ENCODE results near the gene UROS. TPM values are rescaled to one million over a fixed set of nuclear protein-coding genes. Genes with fewer than 3 reads are reported as not detected.

Gene UROS
- 23.3 TPM for total RNA-seq

DNA sequence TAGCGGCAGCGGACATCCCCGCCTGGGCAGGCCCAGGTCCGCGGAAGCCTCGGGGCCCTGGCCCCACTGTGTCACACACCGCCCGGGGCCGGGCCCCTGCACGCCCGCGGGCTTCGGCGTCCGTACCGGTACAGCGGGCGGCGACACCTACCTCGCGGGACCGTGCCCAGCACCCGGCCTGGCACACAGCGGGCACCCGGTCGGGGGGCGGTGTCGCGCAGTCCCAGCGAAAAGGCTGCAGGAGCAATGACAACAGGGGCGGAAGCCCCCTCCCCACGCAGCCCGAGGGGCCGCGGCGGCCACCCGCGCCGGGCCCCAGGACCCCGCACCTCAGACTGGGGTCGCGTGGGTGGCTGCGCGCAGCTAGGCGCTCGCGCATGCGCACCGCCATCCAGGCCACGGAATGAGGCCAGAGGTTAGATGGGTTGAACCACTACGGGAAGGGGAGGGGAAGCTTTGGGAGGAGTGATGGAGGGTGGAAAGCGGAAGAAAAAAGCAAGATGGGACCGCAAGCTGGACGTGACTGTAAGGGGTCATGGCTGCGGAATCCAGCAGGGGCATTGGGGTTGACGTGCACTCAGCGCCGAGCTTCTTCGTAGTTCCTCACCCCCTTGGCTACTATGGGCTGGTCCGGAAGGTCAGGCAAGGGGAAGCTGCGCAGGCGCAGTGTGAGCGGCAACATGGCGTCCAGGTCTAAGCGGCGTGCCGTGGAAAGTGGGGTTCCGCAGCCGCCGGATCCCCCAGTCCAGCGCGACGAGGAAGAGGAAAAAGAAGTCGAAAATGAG, at the start of gene UROS, which contains the start of gene BCCIP:
Gene UROS, minus strand, starts transcription at position 381 of the 785 bp plus-strand sequence. CDS start 6,759 bp downstream, outside the sequence.
Gene BCCIP, plus strand, starts transcription at position 669 of the 785 bp plus-strand sequence. Its CDS starts 12 bp downstream, at position 681.
- no peaks in the 10 kb centered on the region for H3K27me3 ChIP-seq (ENCODE audit: insufficient read depth, low read length)
- no peaks in the 10 kb centered on the region for H3K9me3 ChIP-seq (ENCODE audit: low read depth, low read length)
- H3K4me3 ChIP-seq (ENCODE audit: low read length), result peak within 1 kb of the TSS; percentile 95

GRCh38 chr10:125871338-125871737, 48.3 kb upstream of the UROS start:
- H3K4me3 ChIP-seq (ENCODE audit: low read length), result no peak overlapping the region
- peaks cover 4% of the 10 kb centered on the region for H3K9me3 ChIP-seq (ENCODE audit: low read depth, low read length)

More for the DNA sequence above, at the start of gene UROS, which contains the start of gene BCCIP:
- H3K4me1 ChIP-seq (ENCODE audit: insufficient read depth, low read length), result peaks cover 29% of the 10 kb centered on the region

DNA sequence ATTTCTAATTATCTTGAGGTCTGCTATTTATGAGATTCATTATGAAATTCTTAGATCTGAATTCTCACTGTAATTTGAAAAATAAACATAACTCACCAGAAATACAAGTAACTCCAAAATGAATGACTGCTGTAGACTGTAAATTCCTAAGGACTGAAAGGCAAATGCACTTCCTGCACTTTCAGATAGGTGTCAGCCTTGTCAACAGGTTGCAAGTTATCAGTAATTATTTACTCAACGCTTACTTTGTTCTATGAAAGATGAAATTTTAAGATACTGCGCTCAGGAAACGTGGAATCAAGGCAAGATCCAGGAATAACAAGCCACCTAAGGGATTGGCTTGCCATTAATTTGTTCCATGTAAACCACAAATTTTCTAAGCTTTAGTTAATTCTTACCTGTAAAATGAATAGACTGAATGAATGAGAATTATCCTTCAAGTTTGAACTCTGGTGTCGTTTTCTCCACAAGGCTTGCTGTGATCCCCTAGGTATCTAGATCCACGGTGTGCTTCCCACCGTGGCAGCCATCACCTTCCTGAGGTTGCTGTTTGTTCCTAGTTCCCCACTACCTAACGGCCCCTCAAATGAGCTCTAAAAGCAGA, 45.4 kb upstream of the UROS start:
- H3K4me3 ChIP-seq (ENCODE audit: low read length), result no peak overlapping the region
- H3K27me3 ChIP-seq (ENCODE audit: insufficient read depth, low read length), result no peaks in the 10 kb centered on the region
- H3K9me3 ChIP-seq (ENCODE audit: low read depth, low read length), result no peaks in the 10 kb centered on the region
- H3K4me1 ChIP-seq (ENCODE audit: insufficient read depth, low read length), result no peaks in the 10 kb centered on the region

More at GRCh38 chr10:125871338-125871737, 48.3 kb upstream of the UROS start:
- H3K27me3 ChIP-seq (ENCODE audit: insufficient read depth, low read length), result no peaks in the 10 kb centered on the region
- H3K4me1 ChIP-seq (ENCODE audit: insufficient read depth, low read length), result no peaks in the 10 kb centered on the region

DNA sequence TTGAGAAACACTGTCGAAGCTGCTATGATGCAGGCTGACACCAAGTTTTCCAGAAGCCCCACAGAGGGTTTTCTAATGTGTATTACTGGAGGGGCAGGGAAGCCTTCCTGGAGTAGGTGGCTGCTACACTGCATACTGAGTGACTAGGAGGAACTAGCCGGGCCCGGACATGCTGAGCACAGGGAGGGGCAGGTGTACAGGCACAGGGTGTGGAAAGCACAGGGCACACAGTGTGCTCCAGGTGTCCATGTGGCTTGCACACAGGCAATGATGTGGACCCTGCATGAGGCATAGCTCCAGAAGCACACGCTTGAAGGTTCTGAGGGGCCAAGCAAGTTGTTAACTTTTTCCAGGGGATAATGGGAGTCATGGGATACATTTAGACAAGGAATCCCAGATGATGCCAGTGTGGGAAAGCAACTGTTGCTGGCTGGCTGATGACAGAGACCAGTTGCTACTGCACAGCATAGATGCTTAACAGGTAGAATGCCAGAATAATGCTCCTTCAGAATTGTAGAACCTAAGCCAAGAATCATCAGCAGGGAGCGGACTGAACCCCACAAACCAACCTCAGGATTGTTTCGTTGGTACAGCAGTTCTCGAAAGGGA, 43.5 kb upstream of the UROS start:
- no peaks in the 10 kb centered on the region for H3K9me3 ChIP-seq (ENCODE audit: low read depth, low read length)
- H3K4me3 ChIP-seq (ENCODE audit: low read length), result no peak overlapping the region
- H3K4me1 ChIP-seq (ENCODE audit: insufficient read depth, low read length), result no peaks in the 10 kb centered on the region
- no peaks in the 10 kb centered on the region for H3K27me3 ChIP-seq (ENCODE audit: insufficient read depth, low read length)

GRCh38 chr10:125865120-125865519, 42.1 kb upstream of the UROS start:
- Histone ChIP-seq H3K27me3 (ENCODE audit: insufficient read depth, low read length) (no peaks in the 10 kb centered on the region), H3K9me3 (ENCODE audit: low read depth, low read length) (no peaks in the 10 kb centered on the region), H3K4me1 (ENCODE audit: insufficient read depth, low read length) (no peaks in the 10 kb centered on the region), H3K4me3 (ENCODE audit: low read length) (no peak overlapping the region)

- Histone ChIP-seq H3K4me3 (ENCODE audit: low read length) (no peak overlapping the region), H3K27me3 (ENCODE audit: insufficient read depth, low read length) (no peaks in the 10 kb centered on the region), H3K4me1 (ENCODE audit: insufficient read depth, low read length) (no peaks in the 10 kb centered on the region), H3K9me3 (ENCODE audit: low read depth, low read length) (no peaks in the 10 kb centered on the region)
Observed at GRCh38 chr10:125859128-125859817, 36.2 kb upstream of the UROS start.

GRCh38 chr10:125857185-125857760, 34.2 kb upstream of the UROS start:
- H3K4me3 ChIP-seq (ENCODE audit: low read length), result no peak overlapping the region

DNA sequence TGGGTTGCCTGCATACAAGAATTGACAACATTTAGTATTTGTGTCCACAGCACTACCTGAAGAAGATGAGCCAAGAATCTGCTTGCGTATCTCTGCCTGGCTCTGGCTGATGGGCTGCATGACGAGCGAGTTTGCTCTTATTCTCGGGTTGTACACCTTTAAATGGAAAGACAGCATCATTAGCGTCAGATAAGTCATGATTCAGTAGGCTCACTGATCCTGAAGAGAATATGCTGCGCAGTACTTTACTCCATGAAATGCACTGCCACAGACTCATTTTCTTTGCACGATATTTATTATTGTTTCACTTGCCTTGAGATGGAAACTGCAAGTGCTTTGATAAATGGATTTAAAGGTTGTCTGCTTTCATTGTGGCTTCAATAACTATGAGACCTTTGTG, 29.4 kb upstream of the UROS start:
- Histone ChIP-seq H3K27me3 (ENCODE audit: insufficient read depth, low read length) (no peaks in the 10 kb centered on the region), H3K4me1 (ENCODE audit: insufficient read depth, low read length) (no peaks in the 10 kb centered on the region), H3K4me3 (ENCODE audit: low read length) (no peak overlapping the region), H3K9me3 (ENCODE audit: low read depth, low read length) (no peaks in the 10 kb centered on the region)

More at GRCh38 chr10:125857185-125857760, 34.2 kb upstream of the UROS start:
- no peaks in the 10 kb centered on the region for H3K9me3 ChIP-seq (ENCODE audit: low read depth, low read length)
- H3K4me1 ChIP-seq (ENCODE audit: insufficient read depth, low read length), result no peaks in the 10 kb centered on the region
- H3K27me3 ChIP-seq (ENCODE audit: insufficient read depth, low read length), result no peaks in the 10 kb centered on the region

DNA sequence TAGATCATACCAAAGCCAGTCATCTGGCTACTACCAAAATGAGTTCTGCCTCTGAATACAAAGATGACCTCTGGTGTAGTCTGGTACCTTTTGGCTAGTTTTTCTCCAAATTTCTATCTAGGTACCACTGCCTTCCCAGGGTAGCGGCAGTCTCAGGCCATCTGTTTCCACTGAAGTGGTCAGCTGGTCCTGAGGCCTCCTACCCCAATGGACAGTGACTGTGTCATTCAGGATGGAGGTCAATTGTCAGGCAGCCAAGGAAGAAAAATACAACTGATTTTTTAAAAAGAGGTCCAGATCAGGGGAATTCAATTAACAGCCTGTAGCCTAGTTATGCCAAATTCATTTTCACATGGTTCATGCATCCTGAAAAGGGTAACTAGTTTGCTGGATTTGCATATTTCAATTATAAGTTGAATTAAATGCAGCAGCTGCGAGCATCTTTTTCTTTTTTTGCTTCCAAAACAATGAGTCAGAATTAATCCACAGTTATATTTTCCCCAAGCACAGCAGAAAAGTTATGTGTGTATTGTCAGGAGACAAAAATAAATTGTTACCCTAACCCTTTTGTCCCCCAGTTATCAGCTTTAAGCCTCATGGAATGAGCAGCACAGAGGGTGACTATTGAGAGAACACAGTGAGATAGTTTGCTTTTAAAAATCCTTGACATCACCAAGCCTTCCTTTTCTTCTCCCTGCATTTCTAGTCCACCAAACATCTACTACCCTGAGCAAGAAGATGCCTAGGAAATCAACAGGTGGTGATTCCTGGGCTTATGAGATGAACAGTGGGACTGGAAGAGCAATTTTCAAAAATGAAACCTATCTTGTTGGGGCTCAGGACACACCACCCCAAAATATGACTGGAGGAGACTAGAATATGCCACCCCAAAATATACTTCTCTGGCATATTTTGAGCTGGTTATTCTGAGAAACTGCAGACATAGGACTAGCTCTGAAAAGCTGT, 28.0 kb upstream of the UROS start:
- H3K4me1 ChIP-seq (ENCODE audit: insufficient read depth, low read length), result no peaks in the 10 kb centered on the region
- H3K27me3 ChIP-seq (ENCODE audit: insufficient read depth, low read length), result no peaks in the 10 kb centered on the region

GRCh38 chr10:125849448-125849847, 26.4 kb upstream of the UROS start:
- Histone ChIP-seq H3K27me3 (ENCODE audit: insufficient read depth, low read length) (no peaks in the 10 kb centered on the region), H3K4me3 (ENCODE audit: low read length) (no peak overlapping the region), H3K4me1 (ENCODE audit: insufficient read depth, low read length) (no peaks in the 10 kb centered on the region), H3K9me3 (ENCODE audit: low read depth, low read length) (no peaks in the 10 kb centered on the region)

More for the DNA sequence above, 28.0 kb upstream of the UROS start:
- H3K4me3 ChIP-seq (ENCODE audit: low read length), result no peak overlapping the region
- no peaks in the 10 kb centered on the region for H3K9me3 ChIP-seq (ENCODE audit: low read depth, low read length)

GRCh38 chr10:125848857-125849256, 25.8 kb upstream of the UROS start:
- H3K4me3 ChIP-seq (ENCODE audit: low read length), result no peak overlapping the region
- no peaks in the 10 kb centered on the region for H3K9me3 ChIP-seq (ENCODE audit: low read depth, low read length)
- H3K4me1 ChIP-seq (ENCODE audit: insufficient read depth, low read length), result no peaks in the 10 kb centered on the region
- H3K27me3 ChIP-seq (ENCODE audit: insufficient read depth, low read length), result no peaks in the 10 kb centered on the region

GRCh38 chr10:125848371-125848770, 25.3 kb upstream of the UROS start:
- Histone ChIP-seq H3K27me3 (ENCODE audit: insufficient read depth, low read length) (no peaks in the 10 kb centered on the region), H3K4me3 (ENCODE audit: low read length) (no peak overlapping the region), H3K4me1 (ENCODE audit: insufficient read depth, low read length) (no peaks in the 10 kb centered on the region), H3K9me3 (ENCODE audit: low read depth, low read length) (no peaks in the 10 kb centered on the region)

DNA sequence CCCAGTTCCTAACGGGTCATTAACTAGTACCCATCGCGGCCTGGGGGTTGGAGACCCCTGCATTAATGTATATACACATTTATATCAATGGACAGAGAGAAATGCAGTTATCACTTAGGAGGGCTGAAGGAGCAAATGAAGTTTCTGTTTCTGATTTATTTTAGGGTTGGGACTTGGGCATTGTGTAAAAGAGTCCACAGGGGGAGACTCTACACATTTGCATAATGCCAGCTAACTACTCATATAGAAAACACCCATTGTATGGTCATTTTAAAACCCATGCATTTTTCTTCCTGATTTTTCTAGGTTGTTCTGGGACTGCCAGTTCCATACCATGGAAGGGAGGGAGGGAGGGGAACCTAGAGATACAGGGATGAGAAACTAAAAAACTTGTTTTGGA, 23.8 kb upstream of the UROS start:
- H3K27me3 ChIP-seq (ENCODE audit: insufficient read depth, low read length), result no peaks in the 10 kb centered on the region
- H3K9me3 ChIP-seq (ENCODE audit: low read depth, low read length), result no peaks in the 10 kb centered on the region
- H3K4me3 ChIP-seq (ENCODE audit: low read length), result no peak overlapping the region
- no peaks in the 10 kb centered on the region for H3K4me1 ChIP-seq (ENCODE audit: insufficient read depth, low read length)

DNA sequence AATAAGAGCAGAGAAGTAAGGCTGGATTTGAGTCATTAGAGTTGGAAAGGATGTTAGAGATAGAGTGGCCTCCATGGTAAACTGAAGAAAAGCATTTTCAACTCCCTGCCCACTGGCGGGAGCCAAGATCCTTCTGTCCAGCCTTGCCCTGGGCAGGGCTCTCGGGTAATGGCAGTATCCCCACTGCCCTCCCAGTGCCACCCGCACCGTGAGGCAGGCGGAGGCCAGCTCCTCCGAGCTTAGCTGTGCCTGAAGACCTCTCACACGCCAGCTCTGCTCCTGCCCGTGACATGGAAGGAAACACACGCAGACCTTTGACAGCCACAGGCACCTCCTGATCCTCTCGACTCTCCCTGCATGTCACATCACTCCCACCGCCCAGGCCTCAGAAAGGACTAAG, 22.6 kb upstream of the UROS start:
- no peaks in the 10 kb centered on the region for H3K9me3 ChIP-seq (ENCODE audit: low read depth, low read length)
- H3K27me3 ChIP-seq (ENCODE audit: insufficient read depth, low read length), result no peaks in the 10 kb centered on the region
- H3K4me3 ChIP-seq (ENCODE audit: low read length), result no peak overlapping the region
- H3K4me1 ChIP-seq (ENCODE audit: insufficient read depth, low read length), result no peaks in the 10 kb centered on the region

All from mononuclear cell (primary cell).